HepG2 (cell line): Measurements from ENCODE around the gene DDX23. TPM values are rescaled to one million over a fixed set of nuclear protein-coding genes. Genes with fewer than 3 reads are reported as not detected.

Experiments used
- ATAC-seq: fragments of 200-7000 bp; cut with Tn5 transposase; 3 replicates; pipeline ENCODE4 v1.9.1; 2020; ENCODE audit warnings: mild to moderate bottlenecking, moderate library complexity
- BruUV-seq: library from RNA; stranded (reverse); fragments of 400-500 nt; replicated peaks from 2 replicates; lab custom pipeline; 2021; lab: Mats Ljungman, UMichigan
- CTCF ChIA-PET: fragments of 300-600 bp; formaldehyde crosslinking; extraction: SDS; loops from one replicate; lab custom pipeline; 2021; ENCODE audit warnings: low total read pairs, inconsistent platforms, low intra/inter-chr PET ratio; lab: Yijun Ruan, JAX
- POLR2A ChIA-PET: fragments of 350-600 bp; sonication (Branson Sonifier 250); formaldehyde crosslinking; loops from one replicate; lab custom pipeline; 2020; ENCODE audit warnings: antibody characterized with exemption, inconsistent platforms; lab: Yijun Ruan, JAX
- DNase-seq: peaks from one replicate; pipeline ENCODE4 v3.0.0-alpha.2; 2015; ENCODE audit warnings: low spot score
- FAIRE-seq: peaks from 3 replicates; lab custom pipeline; 2011; peaks lifted over from hg19 to GRCh38; lab: Jason Lieb, UNC
- H2AFZ ChIP-seq: one replicate; pipeline ENCODE4 v1.6.1; 2011; ENCODE audit warnings: low read length, inconsistent platforms
- H3K27ac ChIP-seq: fragments of 300-600 bp; 3 replicates; pipeline ENCODE4 v1.8.0; 2011; ENCODE audit warnings: mixed run types, mild to moderate bottlenecking, mixed read lengths, low read length, inconsistent platforms; ENCODE audit not compliant: insufficient read depth; ENCODE audit errors: extremely low read length
- H3K27me3 ChIP-seq, 2 experiments: fragments of 200-600 bp in 1 of 2; 2 replicates in 1 of 2; 3 replicates in 1 of 2; pipeline versions ENCODE4 v1.6.0 to v1.8.0; 2011; ENCODE audit warnings: low read length in 2 of 2, mild to moderate bottlenecking in 2 of 2, moderate library complexity in 2 of 2, inconsistent platforms in 1 of 2; ENCODE audit not compliant: insufficient read depth in 2 of 2, control insufficient read depth in 1 of 2
- H3K36me3 ChIP-seq, 2 experiments: fragments of 200-600 bp in 1 of 2; replicated peaks in 1 of 2; 2 replicates in 1 of 2; 3 replicates in 1 of 2; pipeline versions ENCODE4 v1.5.1 to v1.8.0; 2011; ENCODE audit warnings: low read length in 2 of 2, inconsistent platforms in 1 of 2; ENCODE audit not compliant: insufficient read depth in 2 of 2, control insufficient read depth in 1 of 2
- H3K4me1 ChIP-seq: 2 replicates; pipeline ENCODE4 v1.5.1; 2012; ENCODE audit warnings: low read length, inconsistent platforms; ENCODE audit not compliant: insufficient read depth
- H3K4me2 ChIP-seq: 2 replicates; pipeline ENCODE4 v1.6.0; 2011; ENCODE audit warnings: low read depth, low read length, inconsistent platforms
- H3K4me3 ChIP-seq, 3 experiments: fragments of 200-600 bp in 1 of 3; sonication (generic), shearing (Covaris generic) in 1 of 3; replicated peaks in 1 of 3; 2 replicates each; pipeline ENCODE4 v1.5.1; 2011 to 2016; ENCODE audit warnings: low read length in 3 of 3, inconsistent platforms in 2 of 3, low read depth in 2 of 3, mild to moderate bottlenecking in 2 of 3, control low read depth in 1 of 3, mixed read lengths in 1 of 3; ENCODE audit not compliant: insufficient read depth in 1 of 3
- H3K79me2 ChIP-seq: one replicate; pipeline ENCODE4 v1.6.1; 2011; ENCODE audit warnings: low read length, inconsistent platforms; ENCODE audit not compliant: insufficient read depth
- H3K9ac ChIP-seq: 2 replicates; pipeline ENCODE4 v1.6.0; 2011; ENCODE audit warnings: mild to moderate bottlenecking, low read depth, low read length, inconsistent platforms; ENCODE audit not compliant: insufficient read depth
- H3K9me3 ChIP-seq: 2 replicates; pipeline ENCODE4 v1.5.1; 2012; ENCODE audit warnings: mild to moderate bottlenecking, low read length
- H4K20me1 ChIP-seq: 2 replicates; pipeline ENCODE4 v1.6.0; 2011; ENCODE audit warnings: inconsistent platforms, mild to moderate bottlenecking, low read length, moderate library complexity; ENCODE audit not compliant: insufficient read depth
- CCDC6 ChIP-seq: sonication (generic); formaldehyde crosslinking; IDR thresholded peaks from 2 replicates; pipeline ENCODE4 v1.8.1; 2022; ENCODE audit warnings: mild to moderate bottlenecking, missing genetic modification reagents, moderate library complexity
- ETV5 ChIP-seq: IDR thresholded peaks from 2 replicates; pipeline ENCODE4 v1.6.1; 2018; ENCODE audit warnings: missing biosample characterization, missing genetic modification reagents, inconsistent platforms, borderline replicate concordance
- HHEX ChIP-seq: IDR thresholded peaks from 2 replicates; pipeline ENCODE4 v1.6.1; 2016; ENCODE audit warnings: control low read depth
- HINFP ChIP-seq: sonication (generic); formaldehyde crosslinking; IDR thresholded peaks from 2 replicates; pipeline ENCODE4 v1.4.0; 2020; ENCODE audit warnings: low read depth, mild to moderate bottlenecking, missing genetic modification reagents
- SP1 ChIP-seq, 2 experiments: fragments of 450-650 bp in 1 of 2; sonication (generic) in 1 of 2; formaldehyde crosslinking in 1 of 2; IDR thresholded peaks; 2 replicates each; pipeline versions ENCODE4 v1.4.0 to v1.6.1; 2016 to 2020; ENCODE audit warnings: missing genetic modification reagents in 1 of 2
- SRF ChIP-seq: IDR thresholded peaks from 2 replicates; pipeline ENCODE4 v1.6.1; 2011; ENCODE audit warnings: mild to moderate bottlenecking, low read depth, low read length, moderate library complexity
- TBL1XR1 ChIP-seq: fragments of 150-350 bp; IDR thresholded peaks from 2 replicates; pipeline ENCODE4 v1.6.1; 2014; ENCODE audit warnings: borderline replicate concordance, low read length; ENCODE audit not compliant: partially characterized antibody
- U2AF1 ChIP-seq: fragments of 200-400 bp; formaldehyde crosslinking; optimal IDR thresholded peaks from 2 replicates; pipeline ENCODE3; 2017; ENCODE audit warnings: mild to moderate bottlenecking, low read depth, low read length
- ZFP36 ChIP-seq: fragments of 150-350 bp; IDR thresholded peaks from 2 replicates; pipeline ENCODE4 v1.6.1; 2018; ENCODE audit warnings: borderline replicate concordance, low read length, low read depth; ENCODE audit not compliant: partially characterized antibody
- ZNF121 ChIP-seq: sonication (generic); formaldehyde crosslinking; IDR thresholded peaks from 2 replicates; pipeline ENCODE4 v1.5.0; 2020; ENCODE audit warnings: mild to moderate bottlenecking, missing genetic modification reagents
- ZNF441 ChIP-seq: sonication (generic); formaldehyde crosslinking; IDR thresholded peaks from 2 replicates; pipeline ENCODE4 v1.7.0; 2021; ENCODE audit warnings: missing genetic modification reagents, borderline replicate concordance
- ZNF510 ChIP-seq: sonication (generic); formaldehyde crosslinking; IDR thresholded peaks from 2 replicates; pipeline ENCODE4 v1.4.0; 2020; ENCODE audit warnings: low read depth, mild to moderate bottlenecking, missing genetic modification reagents
- ZNF569 ChIP-seq: sonication (generic); formaldehyde crosslinking; IDR thresholded peaks from 2 replicates; pipeline ENCODE4 v1.5.0; 2020; ENCODE audit warnings: mild to moderate bottlenecking, missing genetic modification reagents, moderate library complexity, borderline replicate concordance
- ZNF770 ChIP-seq: sonication (generic); formaldehyde crosslinking; IDR thresholded peaks from 2 replicates; pipeline ENCODE4 v1.5.0; 2020; ENCODE audit warnings: mild to moderate bottlenecking, missing genetic modification reagents
- ZNF891 ChIP-seq: sonication (generic); formaldehyde crosslinking; IDR thresholded peaks from 2 replicates; pipeline ENCODE4 v1.5.0; 2020; ENCODE audit warnings: mild to moderate bottlenecking, missing genetic modification reagents
- WGBS: methylation state at CpG from one replicate; pipeline ENCODE4 v1.1.6; 2017; ENCODE audit warnings: low lambda C conversion rate; 5-methylcytosine and 5-hydroxymethylcytosine counted together
- in situ Hi-C: cut with HindIII; loops from 2 replicates; pipeline ENCODE4 v1.10.0; 2017; ENCODE audit warnings: low pct_unique_long_range_greater_than_20kb; ENCODE audit not compliant: extremely low pct_ligation_motif_present
- intact Hi-C: fragments of 100-400 bp; cut with micrococcal nuclease; formaldehyde crosslinking; loops from one replicate; pipeline ENCODE4 v1.10.0; 2022; ENCODE audit not compliant: unreplicated experiment
- polyA plus RNA-seq, 8 experiments: library from polyadenylated mRNA; depleted of rRNA in 3 of 8; stranded (reverse) in 7 of 8; unstranded in 1 of 8; fragments of >200 nt; fragmentation: Illumina TruSeq in 4 of 8; extraction: Trizol in 4 of 8; gene quantifications; 2 replicates each; pipeline versions ENCODE4 v1.2.1 to v1.2.3, GENCODE V29; 2011 to 2016; ENCODE audit warnings: low read depth in 4 of 8, missing spikeins in 1 of 8, mixed read lengths in 1 of 8; ENCODE audit not compliant: insufficient read depth in 1 of 8
- total RNA-seq, 5 experiments: library from RNA; depleted of rRNA; stranded (reverse); fragments of >200 nt; fragmentation: Illumina TruSeq; extraction: Trizol; gene quantifications; 2 replicates each; pipeline ENCODE4 v1.2.3, GENCODE V29; 2016; ENCODE audit warnings: low read depth in 1 of 5

The DDX23 gene
- total and polyA plus RNA-seq, 2 of the 13 experiments (the other 11 are each of a cell fraction or from before 2014, with no cell fraction given): 35.7 to 90.0 TPM

- H3K4me2 ChIP-seq: no peak overlapping the region
- POLR2A ChIA-PET: interaction anchor here (1.0 kb wide), 3 partner anchors 8 to 14 kb away, joined by 3 to 4 read pairs (median 4); no protein-coding TSS in a partner anchor
- H3K4me3 ChIP-seq: no peak overlapping the region
- no peaks in the 10 kb centered on the region for H3K9me3 ChIP-seq
- FAIRE-seq: no peak
- no peak for ATAC-seq
- H2AFZ ChIP-seq: no peak overlapping the region
- H3K79me2 ChIP-seq: no peaks in the 10 kb centered on the region
- CTCF ChIA-PET: no interaction called here
- no peak overlapping the region for H3K27ac ChIP-seq
- in situ Hi-C loops: no loop called here
- no peak for TF ChIP-seq HINFP (CRISPR knock-in tag)
- no peak for TF ChIP-seq ZNF441
- TF ChIP-seq CCDC6 (CRISPR knock-in tag): no peak
- TF ChIP-seq ZNF569: no peak
- TF ChIP-seq HHEX (CRISPR knock-in tag): no peak
- no peak for TF ChIP-seq SP1 (IDR thresholded peaks at IDR 0.05)
- no peak for TF ChIP-seq SP1 (CRISPR knock-in tag; IDR thresholded peaks at IDR 0.05)
- TF ChIP-seq SRF: no peak
- no peak for TF ChIP-seq ETV5 (CRISPR knock-in tag)
- TF ChIP-seq ZNF510 (CRISPR knock-in tag): no peak
- TF ChIP-seq ZFP36: no peak
- TF ChIP-seq TBL1XR1: no peak
- TF ChIP-seq ZNF121 (CRISPR knock-in tag): no peak
- TF ChIP-seq ZNF891 (CRISPR knock-in tag): no peak
- no peak for TF ChIP-seq ZNF770 (CRISPR knock-in tag)
- no peak for TF ChIP-seq U2AF1
- TF ChIP-seq, all 625 proteins: peak for 0
- no TSS peak for BruUV-seq
- WGBS: 30% methylated on average over 4 of the region's 4 CpGs
- Histone ChIP-seq H4K20me1 (no peaks in the 10 kb centered on the region), H3K27me3 (peaks cover 2 to 16% of the 10 kb centered on the region in 2 experiments; a peak in 4 of 5 replicates), H3K4me1 (peaks cover 20% of the 10 kb centered on the region), H3K9ac (no peak overlapping the region), H3K36me3 (no peaks in the 10 kb centered on the region)
- intact Hi-C loops: no loop called here
- DNase-seq: no peak
Measured at GRCh38 chr12:48873096-48873495, 21.1 kb upstream of the DDX23 start.
